H9 (cell line): ENCODE measurements around the gene PPP1CA. TPM values are rescaled to one million over a fixed set of nuclear protein-coding genes. Genes with fewer than 3 reads are reported as not detected.

Experiments
- DNase-seq: peaks from one replicate; pipeline ENCODE4 v3.0.0-alpha.2; 2017
- H2AFZ ChIP-seq: one replicate; pipeline ENCODE4 v1.6.1; 2013; ENCODE audit warnings: mild to moderate bottlenecking, low read length, control low read depth, moderate library complexity
- H2AK5ac ChIP-seq: 2 replicates; pipeline ENCODE4 v1.6.1; 2013; ENCODE audit warnings: low read length, control low read depth, mixed read lengths; ENCODE audit not compliant: insufficient read length
- H2BK120ac ChIP-seq: one replicate; pipeline ENCODE4 v1.6.1; 2013; ENCODE audit warnings: low read depth, mild to moderate bottlenecking, low read length, control low read depth, inconsistent platforms; ENCODE audit not compliant: poor library complexity, severe bottlenecking
- H2BK12ac ChIP-seq: 2 replicates; pipeline ENCODE4 v1.6.1; 2013; ENCODE audit warnings: low read length, control low read depth, mixed read lengths, low read depth; ENCODE audit not compliant: insufficient read length
- H2BK15ac ChIP-seq: 2 replicates; pipeline ENCODE4 v1.6.1; 2013; ENCODE audit warnings: low read depth, low read length, control low read depth
- H2BK20ac ChIP-seq: one replicate; pipeline ENCODE4 v1.6.1; 2013; ENCODE audit warnings: low read depth, mild to moderate bottlenecking, low read length, control low read depth, inconsistent platforms; ENCODE audit not compliant: poor library complexity, severe bottlenecking
- H2BK5ac ChIP-seq: 2 replicates; pipeline ENCODE4 v1.6.1; 2013; ENCODE audit warnings: low read length, control low read depth, mixed read lengths; ENCODE audit not compliant: insufficient read length
- H3K14ac ChIP-seq: 2 replicates; pipeline ENCODE4 v1.6.1; 2013; ENCODE audit warnings: low read length, control low read depth; ENCODE audit not compliant: insufficient read depth
- H3K18ac ChIP-seq: 2 replicates; pipeline ENCODE4 v1.6.1; 2013; ENCODE audit warnings: low read depth, mild to moderate bottlenecking, mixed read lengths, low read length, control low read depth; ENCODE audit not compliant: insufficient read length
- H3K23ac ChIP-seq: 2 replicates; pipeline ENCODE4 v1.6.1; 2013; ENCODE audit warnings: low read length, control low read depth, mixed read lengths, low read depth; ENCODE audit not compliant: insufficient read length
- H3K23me2 ChIP-seq: 2 replicates; pipeline ENCODE4 v1.6.1; 2013; ENCODE audit warnings: low read depth, mild to moderate bottlenecking, mixed read lengths, low read length, control low read depth; ENCODE audit not compliant: insufficient read length, poor library complexity, severe bottlenecking
- H3K27ac ChIP-seq: 2 replicates; pipeline ENCODE4 v1.5.1; 2013; ENCODE audit warnings: low read length, control low read depth, mixed read lengths, low read depth; ENCODE audit not compliant: insufficient read length
- H3K27me3 ChIP-seq: 2 replicates; pipeline ENCODE4 v1.6.1; 2013; ENCODE audit warnings: low read length, control low read depth, inconsistent platforms; ENCODE audit not compliant: insufficient read depth
- H3K4ac ChIP-seq: 2 replicates; pipeline ENCODE4 v1.6.1; 2013; ENCODE audit warnings: low read depth, mild to moderate bottlenecking, control low read depth, inconsistent platforms, low read length, moderate library complexity
- H3K4me1 ChIP-seq: 2 replicates; pipeline ENCODE4 v1.6.1; 2013; ENCODE audit warnings: low read length, control low read depth, inconsistent platforms; ENCODE audit not compliant: insufficient read depth
- H3K4me2 ChIP-seq: 2 replicates; pipeline ENCODE4 v1.6.1; 2013; ENCODE audit warnings: low read length, control low read depth, mixed read lengths; ENCODE audit not compliant: insufficient read length, insufficient read depth
- H3K56ac ChIP-seq: 2 replicates; pipeline ENCODE4 v1.6.1; 2013; ENCODE audit warnings: low read depth, mild to moderate bottlenecking, mixed read lengths, low read length, control low read depth; ENCODE audit not compliant: insufficient read length
- H3K79me1 ChIP-seq: 2 replicates; pipeline ENCODE4 v1.6.1; 2013; ENCODE audit warnings: low read depth, mild to moderate bottlenecking, moderate library complexity, low read length, control low read depth, inconsistent platforms; ENCODE audit not compliant: insufficient read depth, poor library complexity, severe bottlenecking
- H3K79me2 ChIP-seq: 2 replicates; pipeline ENCODE4 v1.6.1; 2013; ENCODE audit warnings: low read length, control low read depth, inconsistent platforms; ENCODE audit not compliant: insufficient read depth
- H3K9ac ChIP-seq: 2 replicates; pipeline ENCODE4 v1.6.1; 2013; ENCODE audit warnings: low read length, control low read depth, mixed read lengths; ENCODE audit not compliant: insufficient read length; ENCODE audit errors: extremely low read depth
- H3K9me3 ChIP-seq: one replicate; pipeline ENCODE4 v1.6.1; 2013; ENCODE audit warnings: low read depth, low read length, inconsistent platforms; ENCODE audit not compliant: control insufficient read depth
- H3T11ph ChIP-seq: one replicate; pipeline ENCODE4 v1.6.1; 2013; ENCODE audit warnings: mild to moderate bottlenecking, low read length, control low read depth, inconsistent platforms
- H4K20me1 ChIP-seq: one replicate; pipeline ENCODE4 v1.6.1; 2013; ENCODE audit not compliant: control insufficient read depth, insufficient read length, insufficient read depth
- H4K5ac ChIP-seq: 2 replicates; pipeline ENCODE4 v1.6.1; 2013; ENCODE audit warnings: low read depth, mild to moderate bottlenecking, mixed read lengths, low read length, control low read depth; ENCODE audit not compliant: insufficient read length
- H4K8ac ChIP-seq: replicated peaks from 2 replicates; pipeline ENCODE4 v1.6.1; 2013; ENCODE audit warnings: low read length, control low read depth, mixed read lengths, low read depth; ENCODE audit not compliant: insufficient read length
- H4K91ac ChIP-seq: 2 replicates; pipeline ENCODE4 v1.6.1; 2013; ENCODE audit warnings: low read depth, mild to moderate bottlenecking, moderate library complexity, mixed read lengths, low read length, control low read depth; ENCODE audit not compliant: insufficient read length
- H3K27ac Mint-ChIP-seq, 3 experiments: 2 replicates in 2 of 3; 3 replicates in 1 of 3; pipeline ENCODE4 v1.8.0; 2020 to 2021; ENCODE audit warnings: mixed read lengths in 3 of 3, mild to moderate bottlenecking in 1 of 3, moderate library complexity in 1 of 3
- H3K27me3 Mint-ChIP-seq: 2 replicates; pipeline ENCODE4 v1.8.0; 2021; ENCODE audit warnings: low read depth, mild to moderate bottlenecking, moderate library complexity, mixed read lengths
- H3K36me3 Mint-ChIP-seq, 3 experiments: 2 replicates in 2 of 3; 3 replicates in 1 of 3; pipeline ENCODE4 v1.8.0; 2020 to 2021; ENCODE audit warnings: low read depth in 3 of 3, mixed read lengths in 3 of 3; ENCODE audit not compliant: insufficient read depth in 1 of 3
- H3K4me1 Mint-ChIP-seq, 2 experiments: 2 replicates each; pipeline ENCODE4 v1.8.0; 2020; ENCODE audit warnings: mixed read lengths in 2 of 2
- H3K4me3 Mint-ChIP-seq, 2 experiments: 2 replicates in 1 of 2; 3 replicates in 1 of 2; pipeline ENCODE4 v1.8.0; 2020 to 2021; ENCODE audit warnings: mild to moderate bottlenecking in 2 of 2, mixed read lengths in 2 of 2, moderate library complexity in 1 of 2
- H3K9me3 Mint-ChIP-seq, 2 experiments: 2 replicates in 1 of 2; 3 replicates in 1 of 2; pipeline ENCODE4 v1.8.0; 2020; ENCODE audit warnings: mild to moderate bottlenecking in 2 of 2, mixed read lengths in 2 of 2, moderate library complexity in 1 of 2
- CTCF ChIP-seq: fragments of 200-600 bp; sonication (generic); conservative IDR thresholded peaks from 3 replicates; pipeline ENCODE4 v1.8.0; 2021; ENCODE audit warnings: antibody characterized with exemption, mild to moderate bottlenecking
- WGBS: extraction: QIAGEN DNeasy Blood & Tissue Kit; methylation state at CpG from one replicate; pipeline ENCODE4 v1.1.7; 2013; ENCODE audit warnings: missing lambda C conversion rate, low lambda C conversion rate, mixed read lengths; ENCODE audit not compliant: insufficient read length; ENCODE audit errors: extremely low coverage; 5-methylcytosine and 5-hydroxymethylcytosine counted together
- total RNA-seq: library from RNA; stranded (reverse); gene quantifications from 2 replicates; pipeline ENCODE4 v1.2.1, GENCODE V29; 2021

The PPP1CA gene
- total RNA-seq, 1 experiment from 2014 or later = 205 TPM

GRCh38 chr11:67437082-67437808 is 35.6 kb upstream of the PPP1CA start, which contains the start of gene PTPRCAP:
PTPRCAP (minus strand) TSS chr11:67437682; CDS start chr11:67437619, 63 bp downstream.
- H3K27ac ChIP-seq = peak within 1 kb of the TSS; percentile 6
- H3K27me3 Mint-ChIP-seq = no peaks in the 10 kb centered on the region; the same call in 1 of the 2 replicates
- TF ChIP-seq CTCF = no peak

More at GRCh38 chr11:67437082-67437808, 35.6 kb upstream of the PPP1CA start, which contains the start of gene PTPRCAP:
- H3K27ac Mint-ChIP-seq = peak within 1 kb of the TSS; percentile 35 to 78 (median 69); a peak in 5 of 7 replicates
- H3K9me3 Mint-ChIP-seq = no peaks in the 10 kb centered on the region
- Histone ChIP-seq H3K4ac (no peak within 1 kb of the TSS), H3K27me3 (no peaks in the 10 kb centered on the region), H3K56ac (no peak within 1 kb of the TSS), H2BK12ac (no peak within 1 kb of the TSS), H2AFZ (no peak within 1 kb of the TSS), H3K23me2 (no peaks in the 10 kb centered on the region), H2BK20ac (no peak within 1 kb of the TSS), H3K4me2 (no peak within 1 kb of the TSS), H3K79me1 (no peaks in the 10 kb centered on the region), H4K91ac (no peak within 1 kb of the TSS), H2BK15ac (no peak within 1 kb of the TSS), H3K9ac (no peak within 1 kb of the TSS), H3K18ac (peak within 1 kb of the TSS; percentile 15), H3K14ac (peak within 1 kb of the TSS; percentile 20; the same call in 1 of the 2 replicates), H4K5ac (no peak within 1 kb of the TSS), H3K79me2 (no peaks in the 10 kb centered on the region), H4K20me1 (no peaks in the 10 kb centered on the region), H3K4me1 (no peaks in the 10 kb centered on the region; the same call in 1 of the 2 replicates), H3T11ph (no peak within 1 kb of the TSS), H2BK120ac (no peak within 1 kb of the TSS), H2BK5ac (no peak within 1 kb of the TSS), H2AK5ac (no peak within 1 kb of the TSS), H3K23ac (no peak within 1 kb of the TSS), H3K9me3 (no peaks in the 10 kb centered on the region), H4K8ac (no peak within 1 kb of the TSS)
- DNase-seq = no peak
- peaks cover 11 to 51% (median 48%) of the 10 kb centered on the region in 3 experiments; a peak in 6 of 7 replicates for H3K36me3 Mint-ChIP-seq
- no CpG with 5 or more reads among the region's 26 CpGs for WGBS
- H3K4me1 Mint-ChIP-seq = peaks cover 4 to 10% of the 10 kb centered on the region in 2 experiments
- peak within 1 kb of the TSS in 1 of 2 experiments; percentile 32; a peak in 1 of 5 replicates for H3K4me3 Mint-ChIP-seq
